ENCODE data around the gene PLD2.
"Not testable (repeated sequence)": the region's sequence is repeated elsewhere in the genome, so short reads cannot be mapped to it uniquely, and the experiment has no call there.

Gene PLD2

GRCh38 chr17:4863321-4863720 lies 56.4 kb downstream of the PLD2 start:
- peaks cover 3% of the 10 kb centered on the region for H3K4me1 Mint-ChIP-seq
- H3K27ac Mint-ChIP-seq = no peak overlapping the region
- H3K27me3 Mint-ChIP-seq = no peaks in the 10 kb centered on the region
- H3K4me3 Mint-ChIP-seq = no peak overlapping the region
- H3K36me3 Mint-ChIP-seq = peaks cover 9% of the 10 kb centered on the region
- H3K9me3 Mint-ChIP-seq = no peaks in the 10 kb centered on the region
- CTCF ChIA-PET = no interaction called here
- no peak for DNase-seq

- H3K27me3 Mint-ChIP-seq, H3K36me3 Mint-ChIP-seq, CTCF ChIA-PET, H3K27ac Mint-ChIP-seq, H3K4me1 Mint-ChIP-seq, H3K4me3 Mint-ChIP-seq, DNase-seq, H3K9me3 Mint-ChIP-seq: not testable (repeated sequence)
Observed at GRCh38 chr17:4867535-4867934, 60.6 kb downstream of the PLD2 start.

- H3K4me3 Mint-ChIP-seq, H3K4me1 Mint-ChIP-seq, H3K27me3 Mint-ChIP-seq, H3K9me3 Mint-ChIP-seq, H3K27ac Mint-ChIP-seq, DNase-seq, H3K36me3 Mint-ChIP-seq: not testable (repeated sequence)
- CTCF ChIA-PET = interaction anchor here (2.3 kb wide), 1 partner anchor 12 kb away, joined by 9 read pairs; no protein-coding TSS in a partner anchor
Observed at GRCh38 chr17:4869058-4869998, 62.4 kb downstream of the PLD2 start.

GRCh38 chr17:4870855-4871254 lies 63.9 kb downstream of the PLD2 start:
- no peaks in the 10 kb centered on the region for H3K4me1 Mint-ChIP-seq
- H3K4me3 Mint-ChIP-seq = no peak overlapping the region
- peaks cover 9% of the 10 kb centered on the region for H3K36me3 Mint-ChIP-seq
- CTCF ChIA-PET = interaction anchor here (2.3 kb wide), 1 partner anchor 11 kb away, joined by 9 read pairs; no protein-coding TSS in a partner anchor
- H3K9me3 Mint-ChIP-seq = no peaks in the 10 kb centered on the region
- no peaks in the 10 kb centered on the region for H3K27me3 Mint-ChIP-seq
- DNase-seq = no peak
- H3K27ac Mint-ChIP-seq = no peak overlapping the region

GRCh38 chr17:4872786-4873185 lies 65.8 kb downstream of the PLD2 start:
- no peak overlapping the region for H3K4me3 Mint-ChIP-seq
- CTCF ChIA-PET = no interaction called here
- no peaks in the 10 kb centered on the region for H3K4me1 Mint-ChIP-seq
- no peak for DNase-seq
- H3K36me3 Mint-ChIP-seq = peaks cover 9% of the 10 kb centered on the region
- no peaks in the 10 kb centered on the region for H3K27me3 Mint-ChIP-seq
- H3K27ac Mint-ChIP-seq = no peak overlapping the region
- H3K9me3 Mint-ChIP-seq = no peaks in the 10 kb centered on the region
